ENCODE results near the gene PCDH9.

PCDH9 gene

GRCh38 chr13:66369666-66370065, 860.5 kb downstream of the PCDH9 start:
- TF ChIP-seq EZH2phosphoT487 (IDR thresholded peaks at IDR 0.05; ENCODE audit: borderline replicate concordance) (no peak), CTCF (conservative IDR thresholded peaks at IDR 0.05; ENCODE audit: low read length) (no peak)
- H3K27me3 ChIP-seq (ENCODE audit: insufficient read depth, low read length, poor library complexity, severe bottlenecking) = no peaks in the 10 kb centered on the region
- no peaks in the 10 kb centered on the region for H3F3A ChIP-seq (ENCODE audit: low read depth)
- H4K20me1 ChIP-seq (ENCODE audit: insufficient read depth, low read length, poor library complexity, severe bottlenecking) = no peaks in the 10 kb centered on the region
- H2AFZ ChIP-seq (ENCODE audit: low read length) = no peak overlapping the region
- no peak overlapping the region for H3K4me3 ChIP-seq (ENCODE audit: low read length, poor library complexity, severe bottlenecking)
- no peaks in the 10 kb centered on the region for H3K9me3 ChIP-seq (ENCODE audit: insufficient read depth, low read depth, low read length)
- H3K36me3 ChIP-seq (ENCODE audit: insufficient read depth, low read length) = no peaks in the 10 kb centered on the region
- no peaks in the 10 kb centered on the region for H3K9me2 ChIP-seq (replicated peaks; ENCODE audit: low read depth, low read length)
- H3K4me1 ChIP-seq (ENCODE audit: insufficient read depth, low read length, poor library complexity, severe bottlenecking) = no peaks in the 10 kb centered on the region
- H3K79me2 ChIP-seq (ENCODE audit: insufficient read depth, low read length) = no peaks in the 10 kb centered on the region
- H3K4me2 ChIP-seq (ENCODE audit: low read depth, low read length, poor library complexity, severe bottlenecking) = no peak overlapping the region
- H3K9ac ChIP-seq (ENCODE audit: low read depth, low read length, poor library complexity, severe bottlenecking) = no peak overlapping the region

GRCh38 chr13:66367356-66367755, 862.8 kb downstream of the PCDH9 start:
- no peaks in the 10 kb centered on the region for H3K9me2 ChIP-seq (replicated peaks; ENCODE audit: low read depth, low read length)
- H3K9ac ChIP-seq (ENCODE audit: low read depth, low read length, poor library complexity, severe bottlenecking) = no peak overlapping the region
- no peaks in the 10 kb centered on the region for H3K36me3 ChIP-seq (ENCODE audit: insufficient read depth, low read length)
- H2AFZ ChIP-seq (ENCODE audit: low read length) = no peak overlapping the region
- no peaks in the 10 kb centered on the region for H3K79me2 ChIP-seq (ENCODE audit: insufficient read depth, low read length)
- H4K20me1 ChIP-seq (ENCODE audit: insufficient read depth, low read length, poor library complexity, severe bottlenecking) = no peaks in the 10 kb centered on the region
- no peaks in the 10 kb centered on the region for H3K27me3 ChIP-seq (ENCODE audit: insufficient read depth, low read length, poor library complexity, severe bottlenecking)
- TF ChIP-seq EZH2phosphoT487 (IDR thresholded peaks at IDR 0.05; ENCODE audit: borderline replicate concordance) (no peak), CTCF (conservative IDR thresholded peaks at IDR 0.05; ENCODE audit: low read length) (no peak)
- no peak overlapping the region for H3K4me2 ChIP-seq (ENCODE audit: low read depth, low read length, poor library complexity, severe bottlenecking)
- H3F3A ChIP-seq (ENCODE audit: low read depth) = no peaks in the 10 kb centered on the region
- no peaks in the 10 kb centered on the region for H3K4me1 ChIP-seq (ENCODE audit: insufficient read depth, low read length, poor library complexity, severe bottlenecking)
- H3K9me3 ChIP-seq (ENCODE audit: insufficient read depth, low read depth, low read length) = no peaks in the 10 kb centered on the region
- no peak overlapping the region for H3K4me3 ChIP-seq (ENCODE audit: low read length, poor library complexity, severe bottlenecking)

- H3K9me2 ChIP-seq (replicated peaks; ENCODE audit: low read depth, low read length) = no peaks in the 10 kb centered on the region
- no peak overlapping the region for H3K9ac ChIP-seq (ENCODE audit: low read depth, low read length, poor library complexity, severe bottlenecking)
- H3K79me2 ChIP-seq (ENCODE audit: insufficient read depth, low read length) = no peaks in the 10 kb centered on the region
- TF ChIP-seq EZH2phosphoT487 (IDR thresholded peaks at IDR 0.05; ENCODE audit: borderline replicate concordance) (no peak), CTCF (conservative IDR thresholded peaks at IDR 0.05; ENCODE audit: low read length) (no peak)
- H2AFZ ChIP-seq (ENCODE audit: low read length) = no peak overlapping the region
- H4K20me1 ChIP-seq (ENCODE audit: insufficient read depth, low read length, poor library complexity, severe bottlenecking) = no peaks in the 10 kb centered on the region
- no peaks in the 10 kb centered on the region for H3K9me3 ChIP-seq (ENCODE audit: insufficient read depth, low read depth, low read length)
- no peaks in the 10 kb centered on the region for H3K36me3 ChIP-seq (ENCODE audit: insufficient read depth, low read length)
- H3K4me1 ChIP-seq (ENCODE audit: insufficient read depth, low read length, poor library complexity, severe bottlenecking) = no peaks in the 10 kb centered on the region
- no peak overlapping the region for H3K4me2 ChIP-seq (ENCODE audit: low read depth, low read length, poor library complexity, severe bottlenecking)
- no peaks in the 10 kb centered on the region for H3F3A ChIP-seq (ENCODE audit: low read depth)
- H3K4me3 ChIP-seq (ENCODE audit: low read length, poor library complexity, severe bottlenecking) = no peak overlapping the region
- no peaks in the 10 kb centered on the region for H3K27me3 ChIP-seq (ENCODE audit: insufficient read depth, low read length, poor library complexity, severe bottlenecking)
Observed at GRCh38 chr13:66365101-66365500, 865.0 kb downstream of the PCDH9 start.

Data from Loucy (cell line).